Common myeloid progenitor, CD34-positive (primary cell): ENCODE measurements around the gene PRRG3.

ENCODE experiments used
- CTCF ChIA-PET: fragments of 350-600 bp; sonication (Branson Sonifier 250); formaldehyde crosslinking; loops from one replicate; lab custom pipeline; 2021; ENCODE audit warnings: antibody characterized with exemption; lab: Charles Lee
- POLR2A ChIA-PET: fragments of 350-600 bp; sonication (Branson Sonifier 250); formaldehyde crosslinking; loops from one replicate; lab custom pipeline; 2021; ENCODE audit warnings: antibody characterized with exemption; lab: Charles Lee
- DNase-seq, 3 donors: peaks; one replicate each; pipeline versions ENCODE4 v3.0.0 to v3.0.0-alpha.2; 2013
- H3K27ac ChIP-seq, 2 experiments: 1 replicate in 1 of 2; 2 replicates in 1 of 2; pipeline ENCODE4 v1.7.0; 2013; ENCODE audit warnings: inconsistent platforms in 2 of 2, low read length in 2 of 2, mild to moderate bottlenecking in 2 of 2, low read depth in 1 of 2, moderate library complexity in 1 of 2; ENCODE audit not compliant: severe bottlenecking in 2 of 2, insufficient read depth in 1 of 2, poor library complexity in 1 of 2
- H3K27me3 ChIP-seq, 5 experiments: replicated peaks in 2 of 5; 1 replicate in 3 of 5; 2 replicates in 2 of 5; pipeline versions ENCODE4 v1.6.1 to v1.7.0; 2013; ENCODE audit warnings: low read length in 4 of 5, mild to moderate bottlenecking in 2 of 5, moderate library complexity in 2 of 5, inconsistent platforms in 1 of 5; ENCODE audit not compliant: insufficient read depth in 5 of 5, control insufficient read depth in 4 of 5
- H3K36me3 ChIP-seq, 4 experiments: 1 replicate in 2 of 4; 2 replicates in 2 of 4; pipeline versions ENCODE4 v1.6.1 to v1.7.0; 2013; ENCODE audit warnings: low read length in 3 of 4, control low read depth in 1 of 4, mild to moderate bottlenecking in 1 of 4; ENCODE audit not compliant: control insufficient read depth in 4 of 4, insufficient read depth in 4 of 4
- H3K4me1 ChIP-seq, 4 experiments: 1 replicate in 3 of 4; 2 replicates in 1 of 4; pipeline versions ENCODE4 v1.6.1 to v1.7.1; 2013; ENCODE audit warnings: low read length in 3 of 4, mild to moderate bottlenecking in 3 of 4, control low read depth in 1 of 4, inconsistent platforms in 1 of 4, moderate library complexity in 1 of 4; ENCODE audit not compliant: control insufficient read depth in 4 of 4, insufficient read depth in 4 of 4; ENCODE audit errors: control extremely low read depth in 1 of 4
- H3K4me3 ChIP-seq, 7 experiments: 1 replicate in 4 of 7; 2 replicates in 3 of 7; pipeline versions ENCODE4 v1.5.1 to v1.7.0; 2013; ENCODE audit warnings: mild to moderate bottlenecking in 7 of 7, low read length in 6 of 7, moderate library complexity in 6 of 7, inconsistent platforms in 2 of 7, low read depth in 2 of 7, control low read depth in 1 of 7; ENCODE audit not compliant: insufficient read depth in 4 of 7, control insufficient read depth in 1 of 7; ENCODE audit errors: extremely low read depth in 1 of 7
- H3K9me3 ChIP-seq, 5 experiments: 1 replicate in 4 of 5; 2 replicates in 1 of 5; pipeline versions ENCODE4 v1.6.1 to v1.7.1; 2013; ENCODE audit warnings: low read length in 4 of 5, mild to moderate bottlenecking in 2 of 5, inconsistent platforms in 1 of 5, low read depth in 1 of 5, moderate library complexity in 1 of 5; ENCODE audit not compliant: control insufficient read depth in 4 of 5, insufficient read depth in 2 of 5; ENCODE audit errors: control extremely low read depth in 1 of 5
- WGBS: methylation state at CpG from one replicate; pipeline ENCODE4 v1.1.5; 2013; ENCODE audit not compliant: insufficient coverage; 5-methylcytosine and 5-hydroxymethylcytosine counted together

The PRRG3 gene

GRCh38 chrX:151699746-151700145 is 4.5 kb downstream of the PRRG3 start:
- CTCF ChIA-PET = no interaction called here
- Histone ChIP-seq H3K27ac (no peak overlapping the region), H3K27me3 (peaks cover 2 to 35% (median 10%) of the 10 kb centered on the region in 5 experiments), H3K4me3 (no peak overlapping the region), H3K4me1 (peaks cover 0 to 6% (median 0%) of the 10 kb centered on the region in 4 experiments), H3K36me3 (no peaks in the 10 kb centered on the region), H3K9me3 (peaks cover 0 to 6% (median 0%) of the 10 kb centered on the region in 5 experiments)
- POLR2A ChIA-PET = no interaction called here
- DNase-seq = no peak
- WGBS = 94% methylated on average over 8 of the region's 9 CpGs

- WGBS = 93% methylated on average over 9 of the region's 16 CpGs
- Histone ChIP-seq H3K27ac (no peak overlapping the region), H3K4me3 (no peak overlapping the region), H3K4me1 (peaks cover 0 to 2% (median 0%) of the 10 kb centered on the region in 4 experiments), H3K36me3 (no peaks in the 10 kb centered on the region), H3K9me3 (peaks cover 0 to 3% (median 0%) of the 10 kb centered on the region in 5 experiments), H3K27me3 (peaks cover 1 to 30% (median 10%) of the 10 kb centered on the region in 5 experiments)
- POLR2A ChIA-PET = no interaction called here
- CTCF ChIA-PET = no interaction called here
- no peak for DNase-seq
Observed at GRCh38 chrX:151700581-151700980, 5.3 kb downstream of the PRRG3 start.

- Histone ChIP-seq H3K4me3 (no peak overlapping the region), H3K9me3 (peaks cover 0 to 3% (median 0%) of the 10 kb centered on the region in 5 experiments), H3K27ac (no peak overlapping the region), H3K4me1 (no peaks in the 10 kb centered on the region), H3K36me3 (no peaks in the 10 kb centered on the region), H3K27me3 (peaks cover 0 to 25% (median 10%) of the 10 kb centered on the region in 5 experiments)
- no peak for DNase-seq
- 100% methylated on average over 1 of the region's 4 CpGs for WGBS
- POLR2A ChIA-PET = no interaction called here
- CTCF ChIA-PET = no interaction called here
Observed at GRCh38 chrX:151701071-151701470, 5.8 kb downstream of the PRRG3 start.

- POLR2A ChIA-PET = no interaction called here
- CTCF ChIA-PET = no interaction called here
- 74% methylated on average over 5 of the region's 7 CpGs for WGBS
- Histone ChIP-seq H3K9me3 (peaks cover 0 to 3% (median 0%) of the 10 kb centered on the region in 5 experiments), H3K27ac (no peak overlapping the region), H3K4me1 (no peaks in the 10 kb centered on the region), H3K4me3 (no peak overlapping the region), H3K27me3 (peaks cover 0 to 20% (median 6%) of the 10 kb centered on the region in 5 experiments), H3K36me3 (no peaks in the 10 kb centered on the region)
- no peak for DNase-seq
Observed at GRCh38 chrX:151701531-151701930, 6.3 kb downstream of the PRRG3 start.

GRCh38 chrX:151702026-151702714 is 6.9 kb downstream of the PRRG3 start:
- H3K9me3 ChIP-seq = peaks cover 0 to 3% (median 0%) of the 10 kb centered on the region in 5 experiments
- ChIA-PET POLR2A (no interaction called here), CTCF (no interaction called here)
- no peak overlapping the region for H3K27ac ChIP-seq
- 77% methylated on average over 4 of the region's 9 CpGs for WGBS
- H3K4me1 ChIP-seq = no peaks in the 10 kb centered on the region
- H3K27me3 ChIP-seq = peaks cover 0 to 16% (median 3%) of the 10 kb centered on the region in 5 experiments
- no peak overlapping the region for H3K4me3 ChIP-seq
- DNase-seq = no peak
- no peaks in the 10 kb centered on the region for H3K36me3 ChIP-seq

GRCh38 chrX:151702741-151703340 is 7.6 kb downstream of the PRRG3 start:
- H3K27ac ChIP-seq = no peak overlapping the region
- H3K36me3 ChIP-seq = no peaks in the 10 kb centered on the region
- peaks cover 0 to 2% (median 0%) of the 10 kb centered on the region in 5 experiments for H3K9me3 ChIP-seq
- no peak overlapping the region for H3K4me3 ChIP-seq
- ChIA-PET CTCF (no interaction called here), POLR2A (no interaction called here)
- 57% methylated on average over 7 of the region's 7 CpGs for WGBS
- no peak for DNase-seq
- H3K27me3 ChIP-seq = peaks cover 0 to 13% (median 0%) of the 10 kb centered on the region in 5 experiments
- H3K4me1 ChIP-seq = no peaks in the 10 kb centered on the region

- CTCF ChIA-PET = no interaction called here
- no peak for DNase-seq
- Histone ChIP-seq H3K36me3 (no peaks in the 10 kb centered on the region), H3K27ac (no peak overlapping the region), H3K4me1 (no peaks in the 10 kb centered on the region), H3K27me3 (peaks cover 0 to 11% (median 0%) of the 10 kb centered on the region in 5 experiments), H3K9me3 (no peaks in the 10 kb centered on the region), H3K4me3 (no peak overlapping the region)
- WGBS = 64% methylated on average over 4 of the region's 7 CpGs
- POLR2A ChIA-PET = no interaction called here
Observed at GRCh38 chrX:151703487-151703886, 8.2 kb downstream of the PRRG3 start.
